HG03521 (cell line): ENCODE results near the gene WARS2.
"Not testable (repeated sequence)": the region's sequence is repeated elsewhere in the genome, so short reads cannot be mapped to it uniquely, and the experiment has no call there.

ENCODE experiments used
- ATAC-seq: cut with Tn5 transposase; IDR thresholded peaks from one replicate; pipeline ENCODE4 v1.9.1; 2021; ENCODE audit warnings: mild to moderate bottlenecking, moderate library complexity; ENCODE audit not compliant: unreplicated experiment

Gene WARS2

DNA sequence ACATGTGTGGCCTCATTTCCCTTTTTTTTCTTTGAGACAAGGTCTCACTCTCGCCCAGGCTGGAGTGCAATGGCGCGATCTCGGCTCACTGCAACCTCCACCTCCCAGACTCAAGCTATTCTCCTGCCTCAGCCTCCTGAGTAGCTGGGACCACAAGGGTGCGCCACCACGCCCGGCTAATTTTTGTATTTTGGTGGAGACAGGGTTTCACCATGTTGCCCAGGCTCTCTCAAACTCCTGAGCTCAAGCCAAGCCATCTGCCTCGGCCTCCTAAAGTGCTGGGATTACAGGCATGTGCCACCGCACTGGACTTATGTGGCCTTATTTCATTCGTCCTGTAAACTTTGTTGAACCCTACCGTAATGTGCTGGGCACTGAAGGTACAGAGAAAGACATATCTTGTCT lies 569 bp upstream of the WARS2 start:
- no peak for ATAC-seq

- ATAC-seq, result peak; percentile 19
Measured at GRCh38 chr1:119139857-119140176, 636 bp downstream of the WARS2 start.

DNA sequence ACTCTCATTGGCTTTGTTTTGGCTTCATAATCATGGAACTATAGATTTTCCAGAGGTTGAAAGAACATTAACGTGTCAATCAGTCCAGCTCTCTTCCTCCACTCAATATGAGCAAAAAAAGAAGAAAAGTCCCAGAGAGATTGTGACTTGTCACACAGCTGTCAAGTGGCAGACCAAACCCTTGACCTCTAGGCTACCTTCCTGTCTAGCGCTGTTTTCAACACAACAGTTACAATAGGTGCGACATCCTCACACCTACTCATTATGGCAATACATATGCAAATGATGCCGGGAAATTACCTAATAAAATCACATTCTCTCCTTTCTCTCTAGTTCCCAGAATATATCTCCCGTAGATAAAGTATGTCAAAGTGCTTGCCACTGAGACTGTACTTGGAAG lies 1.1 kb downstream of the WARS2 start:
- peak; percentile 30 for ATAC-seq

DNA sequence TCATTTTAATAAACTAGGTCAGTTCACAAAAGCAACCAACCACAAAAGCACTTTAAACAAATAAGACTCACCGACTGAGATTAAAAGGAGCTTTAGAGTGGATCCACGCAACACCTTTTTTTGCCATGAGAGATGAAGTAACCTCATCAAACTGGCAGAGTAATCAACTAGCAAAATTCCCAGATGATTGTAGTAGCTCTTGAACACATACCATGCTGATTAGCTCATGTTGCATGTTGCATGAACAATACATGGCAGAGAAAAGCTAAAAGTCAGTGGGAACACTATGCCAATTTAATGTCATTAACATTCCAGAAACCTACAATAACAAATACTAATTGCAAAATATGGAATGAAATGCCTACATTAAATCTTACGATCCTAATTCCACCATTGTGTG lies 4.1 kb downstream of the WARS2 start:
- no peak for ATAC-seq

DNA sequence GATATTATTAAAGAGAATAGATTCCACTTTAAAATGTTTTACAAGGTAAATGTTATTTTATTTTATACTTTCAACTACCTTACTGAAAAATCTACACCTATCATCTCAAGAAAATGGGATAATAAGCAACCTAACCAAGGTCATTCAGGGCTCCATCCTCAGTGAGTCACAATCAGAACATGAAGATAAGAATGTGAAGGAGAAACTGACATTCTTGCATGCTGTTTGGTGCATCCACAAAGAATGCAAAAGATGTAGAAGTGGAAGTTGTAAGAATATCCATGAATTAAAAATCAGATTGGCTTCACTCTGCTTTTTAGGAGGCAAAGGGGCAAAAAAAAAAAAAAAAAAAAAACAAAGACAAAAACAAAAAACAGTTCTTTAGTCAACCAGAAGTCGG lies 6.5 kb downstream of the WARS2 start:
- no peak for ATAC-seq

DNA sequence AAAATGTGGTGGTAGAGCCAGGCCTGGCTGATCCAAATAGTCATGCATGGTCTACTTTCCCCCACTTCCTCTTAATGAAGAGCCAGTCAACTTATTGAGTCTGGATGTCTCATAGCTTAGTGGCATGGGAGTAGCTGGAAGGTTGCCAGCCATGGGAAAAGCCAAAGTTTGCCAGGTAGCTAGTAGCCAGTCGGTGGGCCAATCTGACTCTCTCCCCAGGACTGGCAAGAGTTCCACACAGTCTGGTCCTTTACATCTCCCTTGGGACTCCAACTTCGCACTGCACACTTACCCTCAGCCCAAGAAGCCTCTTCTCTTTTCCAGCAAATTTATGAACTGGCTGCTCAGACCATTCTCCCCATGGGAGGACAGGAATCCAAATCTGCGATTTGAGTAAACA lies 8.3 kb downstream of the WARS2 start:
- no peak for ATAC-seq

GRCh38 chr1:119125874-119126273 lies 14.6 kb downstream of the WARS2 start:
- no peak for ATAC-seq

DNA sequence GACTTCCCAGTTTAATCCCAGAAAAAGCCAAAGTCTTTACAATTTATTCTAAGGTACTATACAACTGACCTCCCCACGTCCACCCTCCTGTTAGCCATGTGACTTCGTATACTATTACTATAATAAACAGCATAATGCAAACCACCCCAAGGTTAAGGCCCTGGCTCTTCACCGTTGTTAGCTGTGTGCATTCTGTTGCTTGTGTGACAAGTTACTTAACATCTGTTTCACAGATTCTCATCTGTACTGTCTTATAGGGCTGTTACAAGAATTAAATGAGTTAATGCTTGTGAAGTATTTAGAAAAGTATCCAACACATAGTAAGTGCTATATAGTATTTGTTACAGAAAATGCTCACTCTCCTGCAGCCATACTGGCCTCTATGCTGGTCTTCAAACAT lies 15.7 kb downstream of the WARS2 start:
- no peak for ATAC-seq

DNA sequence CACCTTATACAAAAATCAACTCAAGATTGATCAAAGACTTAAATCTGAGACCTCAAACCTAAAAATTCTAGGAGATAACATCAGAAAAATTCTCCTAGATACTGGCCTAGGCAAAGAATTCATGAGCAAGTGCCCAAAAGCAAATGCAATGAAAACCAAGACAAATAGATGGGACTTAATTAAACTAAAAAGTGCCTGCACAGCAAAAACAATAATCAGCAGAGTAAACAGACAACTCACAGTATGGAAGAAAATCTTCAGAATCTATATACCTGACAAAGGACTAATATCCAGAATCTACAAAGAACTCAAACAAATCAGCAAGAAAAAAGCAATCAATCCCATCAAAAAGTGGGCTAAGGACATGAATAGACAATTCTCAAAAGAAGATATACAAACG lies 18.6 kb downstream of the WARS2 start:
- ATAC-seq, result not testable (repeated sequence)

DNA sequence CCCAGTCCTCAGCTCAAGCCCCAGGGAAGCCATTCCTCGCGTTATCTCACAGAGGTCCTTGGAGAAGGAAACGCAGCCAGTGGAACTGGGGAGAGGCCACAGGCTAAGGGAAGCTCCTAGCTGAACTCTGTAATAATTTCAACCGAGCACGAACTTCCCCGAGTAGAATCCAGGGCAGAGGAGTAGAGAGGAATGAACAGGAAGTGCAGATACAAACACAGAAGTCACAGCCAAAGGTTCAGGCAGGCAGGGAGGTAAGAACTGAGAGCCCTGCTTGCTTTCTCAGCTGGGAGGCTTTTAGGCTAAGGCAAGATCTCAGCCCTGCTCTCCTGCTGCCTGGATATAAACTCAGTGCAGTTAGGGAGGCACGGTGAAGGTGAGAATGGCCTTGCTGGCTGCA lies 23.7 kb downstream of the WARS2 start:
- no peak for ATAC-seq

- no peak for ATAC-seq
Measured at GRCh38 chr1:119115736-119116135, 24.7 kb downstream of the WARS2 start.

DNA sequence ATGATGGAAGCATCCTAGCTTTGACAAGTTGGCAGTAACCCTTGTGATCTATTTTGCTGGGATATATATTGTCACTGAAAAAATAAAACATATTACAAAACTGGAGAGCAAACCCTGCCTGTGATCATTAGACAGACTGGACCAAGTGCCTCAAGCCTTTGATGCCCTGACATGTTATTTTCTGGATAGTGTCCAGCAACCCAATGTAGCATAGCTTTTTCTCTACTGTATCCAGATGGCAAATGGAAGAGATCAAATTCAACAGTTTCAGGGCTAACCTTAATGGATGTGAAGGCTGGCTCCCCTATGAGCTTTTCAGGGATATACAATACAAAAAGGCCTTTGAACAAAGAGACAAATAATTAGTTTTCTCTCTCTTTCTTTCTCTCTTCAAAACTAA lies 25.1 kb downstream of the WARS2 start:
- no peak for ATAC-seq

- ATAC-seq, result no peak
Measured at GRCh38 chr1:119114786-119115185, 25.7 kb downstream of the WARS2 start.

- ATAC-seq, result no peak
Measured at GRCh38 chr1:119112791-119113190, 27.7 kb downstream of the WARS2 start.

GRCh38 chr1:119112244-119112643 lies 28.2 kb downstream of the WARS2 start:
- ATAC-seq, result no peak

GRCh38 chr1:119108988-119109387 lies 31.5 kb downstream of the WARS2 start:
- ATAC-seq, result no peak

DNA sequence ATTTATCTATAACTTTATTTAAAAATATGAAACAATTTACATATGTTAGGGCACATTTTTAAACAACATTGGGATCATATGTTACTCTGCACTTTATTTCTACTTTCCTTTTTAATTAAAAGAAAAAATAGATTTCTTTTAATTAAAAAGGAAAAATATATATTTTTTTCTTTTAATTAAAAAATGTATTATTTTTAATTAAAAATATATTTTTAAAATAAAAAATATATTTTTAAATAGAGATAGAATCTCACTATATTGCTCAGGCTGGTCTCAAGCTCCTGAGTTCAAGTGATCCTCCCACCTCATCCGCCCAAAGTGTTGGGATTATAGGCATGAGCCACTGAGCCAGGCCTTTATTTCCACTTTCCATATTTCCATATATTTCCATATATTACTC lies 36.7 kb downstream of the WARS2 start:
- ATAC-seq, result no peak

- no peak for ATAC-seq
Measured at GRCh38 chr1:119102051-119102450, 38.4 kb downstream of the WARS2 start.

DNA sequence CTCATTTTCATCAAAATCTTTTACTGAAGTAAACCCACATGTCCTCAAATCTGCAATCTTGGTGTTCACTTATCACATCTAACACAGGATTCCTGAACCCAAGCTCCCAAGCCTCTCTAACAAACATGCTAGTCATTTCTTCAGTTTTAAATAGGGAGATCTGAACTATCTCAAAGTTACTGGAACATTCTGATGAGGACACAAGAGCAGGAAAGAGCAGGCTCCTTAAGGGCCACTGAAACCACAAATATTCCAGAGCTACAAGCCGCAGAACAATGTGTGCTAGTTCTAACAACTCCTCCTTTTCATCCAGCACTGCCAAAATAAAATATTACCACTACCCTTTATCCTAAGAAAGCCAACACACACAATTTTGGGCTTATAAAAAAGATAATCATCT lies 38.9 kb downstream of the WARS2 start:
- ATAC-seq, result no peak

- no peak for ATAC-seq
Measured at GRCh38 chr1:119099775-119100174, 40.7 kb downstream of the WARS2 start.

GRCh38 chr1:119097380-119097779 lies 43.1 kb downstream of the WARS2 start:
- ATAC-seq, result no peak

DNA sequence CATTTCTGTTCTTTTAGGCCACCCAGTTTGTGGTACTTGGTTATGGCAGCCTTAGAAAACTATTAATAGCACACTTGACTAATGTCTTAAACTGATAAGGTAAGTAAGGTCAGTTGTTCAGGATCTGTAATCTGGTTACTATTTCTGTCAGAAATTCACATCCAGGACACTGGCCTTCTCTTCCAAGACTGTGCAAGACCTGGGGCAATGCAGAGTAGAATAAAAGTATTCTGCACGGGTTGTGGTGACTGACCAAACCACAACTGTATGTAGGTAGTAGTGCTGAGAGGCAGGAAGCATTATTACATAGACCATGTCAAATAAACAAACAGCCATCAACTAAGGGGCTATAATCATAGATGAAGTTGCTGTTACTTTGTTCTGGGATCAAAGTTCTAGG lies 46.7 kb downstream of the WARS2 start:
- no peak for ATAC-seq

GRCh38 chr1:119091618-119092017 lies 48.8 kb downstream of the WARS2 start:
- ATAC-seq, result no peak

DNA sequence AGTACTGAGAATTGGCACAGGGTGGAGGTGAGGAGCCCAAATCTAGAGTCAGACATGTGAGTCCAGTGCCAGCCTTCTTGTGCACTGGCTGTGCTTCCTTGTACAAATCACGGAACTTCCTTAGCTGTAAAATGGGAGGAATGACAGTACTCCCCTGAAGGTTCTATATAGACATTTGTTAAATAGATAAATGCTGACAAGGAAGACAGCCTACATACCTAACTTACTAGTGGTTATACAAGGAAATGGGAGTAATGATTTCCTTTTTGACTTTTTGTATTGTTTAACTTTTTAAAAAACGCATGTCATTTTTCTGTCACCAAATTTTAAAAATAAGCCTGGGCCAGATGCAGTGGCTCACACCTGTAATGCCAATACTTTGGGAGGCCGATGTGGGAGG lies 50.2 kb downstream of the WARS2 start:
- no peak for ATAC-seq
